ENCODE results near the gene MRM2.

DNA sequence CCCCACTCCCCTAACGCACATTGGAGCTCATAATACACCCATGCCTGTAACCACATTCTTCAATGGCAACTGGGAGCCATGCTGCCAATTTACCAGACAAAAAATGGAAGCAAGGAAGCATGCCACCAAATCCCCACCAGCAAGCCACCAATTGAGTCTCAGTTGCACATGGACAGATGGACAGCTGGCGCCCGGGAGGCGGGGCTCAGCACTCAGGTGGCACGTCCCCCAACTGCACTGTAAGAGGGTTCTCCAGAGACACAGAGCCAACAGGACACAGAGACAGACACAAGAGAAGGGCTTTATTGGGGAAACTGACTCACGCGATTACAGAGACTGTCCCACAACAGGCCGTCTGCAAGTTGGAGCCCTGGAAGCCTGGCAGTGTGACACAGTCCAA lies 11.8 kb downstream of the MRM2 start:
- TF ChIP-seq POLR2A (IDR thresholded peaks at IDR 0.05) (no peak), POLR2AphosphoS5 (IDR thresholded peaks at IDR 0.05) (no peak)
- TF ChIP-seq, protein P1, sequence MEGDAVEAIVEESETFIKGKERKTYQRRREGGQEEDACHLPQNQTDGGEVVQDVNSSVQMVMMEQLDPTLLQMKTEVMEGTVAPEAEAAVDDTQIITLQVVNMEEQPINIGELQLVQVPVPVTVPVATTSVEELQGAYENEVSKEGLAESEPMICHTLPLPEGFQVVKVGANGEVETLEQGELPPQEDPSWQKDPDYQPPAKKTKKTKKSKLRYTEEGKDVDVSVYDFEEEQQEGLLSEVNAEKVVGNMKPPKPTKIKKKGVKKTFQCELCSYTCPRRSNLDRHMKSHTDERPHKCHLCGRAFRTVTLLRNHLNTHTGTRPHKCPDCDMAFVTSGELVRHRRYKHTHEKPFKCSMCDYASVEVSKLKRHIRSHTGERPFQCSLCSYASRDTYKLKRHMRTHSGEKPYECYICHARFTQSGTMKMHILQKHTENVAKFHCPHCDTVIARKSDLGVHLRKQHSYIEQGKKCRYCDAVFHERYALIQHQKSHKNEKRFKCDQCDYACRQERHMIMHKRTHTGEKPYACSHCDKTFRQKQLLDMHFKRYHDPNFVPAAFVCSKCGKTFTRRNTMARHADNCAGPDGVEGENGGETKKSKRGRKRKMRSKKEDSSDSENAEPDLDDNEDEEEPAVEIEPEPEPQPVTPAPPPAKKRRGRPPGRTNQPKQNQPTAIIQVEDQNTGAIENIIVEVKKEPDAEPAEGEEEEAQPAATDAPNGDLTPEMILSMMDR (IDR thresholded peaks at IDR 0.05), result no peak

Data from upper lobe of left lung (tissue), 4 donors.